Nephron progenitor cell (in vitro differentiated cells): ENCODE data around the gene PRORP.

Source experiments
- DNase-seq: peaks from one replicate; pipeline ENCODE4 v3.0.0; 2021
- H3K27ac Mint-ChIP-seq: 2 replicates; pipeline ENCODE4 v1.8.0; 2021; ENCODE audit warnings: mild to moderate bottlenecking, moderate library complexity, mixed read lengths
- H3K27me3 Mint-ChIP-seq: 2 replicates; pipeline ENCODE4 v1.8.0; 2021; ENCODE audit warnings: mild to moderate bottlenecking, low read depth, mixed read lengths; ENCODE audit not compliant: poor library complexity
- H3K36me3 Mint-ChIP-seq: 2 replicates; pipeline ENCODE4 v1.8.0; 2021; ENCODE audit warnings: low read depth, mixed read lengths
- H3K4me1 Mint-ChIP-seq: 2 replicates; pipeline ENCODE4 v1.8.0; 2021; ENCODE audit warnings: mixed read lengths
- H3K4me3 Mint-ChIP-seq: 2 replicates; pipeline ENCODE4 v1.8.0; 2021; ENCODE audit warnings: mild to moderate bottlenecking, moderate library complexity, mixed read lengths
- H3K9me3 Mint-ChIP-seq: 2 replicates; pipeline ENCODE4 v1.8.0; 2021; ENCODE audit warnings: mild to moderate bottlenecking, moderate library complexity, mixed read lengths
- TF ChIP-seq, protein P1 (sequence below): fragments of 200-600 bp; sonication (generic); IDR thresholded peaks from 2 replicates; pipeline ENCODE4 v1.5.0; 2021; ENCODE audit warnings: antibody characterized with exemption

PRORP gene

DNA sequence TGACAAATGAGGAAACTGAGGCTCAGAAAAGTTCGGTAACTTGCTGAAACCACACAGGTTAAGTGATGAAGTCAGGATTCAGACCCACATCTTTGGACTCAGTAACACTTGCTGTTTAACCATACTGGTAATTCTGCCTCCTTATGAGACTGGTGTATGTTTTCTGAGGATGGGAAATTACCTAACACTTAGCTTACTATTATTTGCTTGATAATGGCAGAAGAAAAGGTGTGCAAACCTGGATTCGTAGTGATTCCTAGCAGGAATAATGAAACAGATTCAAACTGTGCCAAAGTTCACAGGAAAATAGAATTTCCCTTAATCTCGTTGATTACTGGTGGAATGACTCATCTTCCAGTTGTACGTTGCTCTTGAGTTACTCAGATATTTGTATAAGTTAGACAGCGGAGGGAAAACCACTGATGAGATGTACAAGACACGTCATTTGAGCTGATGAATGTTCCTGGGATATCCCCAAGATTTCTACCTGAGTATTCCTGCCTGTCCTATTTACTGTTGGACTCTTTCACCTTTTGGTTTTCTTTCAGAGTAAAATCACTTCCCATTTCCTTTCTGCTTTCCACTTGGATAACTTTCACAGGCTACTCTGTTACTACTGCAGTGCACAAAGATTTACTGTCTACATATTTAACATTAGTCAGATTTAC, 37.5 kb downstream of the PRORP start:
- no peak overlapping the region for H3K27ac Mint-ChIP-seq
- H3K4me3 Mint-ChIP-seq: no peak overlapping the region
- DNase-seq: no peak
- peaks cover 14% of the 10 kb centered on the region for H3K4me1 Mint-ChIP-seq
- TF ChIP-seq, protein P1, sequence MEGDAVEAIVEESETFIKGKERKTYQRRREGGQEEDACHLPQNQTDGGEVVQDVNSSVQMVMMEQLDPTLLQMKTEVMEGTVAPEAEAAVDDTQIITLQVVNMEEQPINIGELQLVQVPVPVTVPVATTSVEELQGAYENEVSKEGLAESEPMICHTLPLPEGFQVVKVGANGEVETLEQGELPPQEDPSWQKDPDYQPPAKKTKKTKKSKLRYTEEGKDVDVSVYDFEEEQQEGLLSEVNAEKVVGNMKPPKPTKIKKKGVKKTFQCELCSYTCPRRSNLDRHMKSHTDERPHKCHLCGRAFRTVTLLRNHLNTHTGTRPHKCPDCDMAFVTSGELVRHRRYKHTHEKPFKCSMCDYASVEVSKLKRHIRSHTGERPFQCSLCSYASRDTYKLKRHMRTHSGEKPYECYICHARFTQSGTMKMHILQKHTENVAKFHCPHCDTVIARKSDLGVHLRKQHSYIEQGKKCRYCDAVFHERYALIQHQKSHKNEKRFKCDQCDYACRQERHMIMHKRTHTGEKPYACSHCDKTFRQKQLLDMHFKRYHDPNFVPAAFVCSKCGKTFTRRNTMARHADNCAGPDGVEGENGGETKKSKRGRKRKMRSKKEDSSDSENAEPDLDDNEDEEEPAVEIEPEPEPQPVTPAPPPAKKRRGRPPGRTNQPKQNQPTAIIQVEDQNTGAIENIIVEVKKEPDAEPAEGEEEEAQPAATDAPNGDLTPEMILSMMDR: no peak
- no peaks in the 10 kb centered on the region for H3K9me3 Mint-ChIP-seq
- H3K27me3 Mint-ChIP-seq: peaks cover 4% of the 10 kb centered on the region
- H3K36me3 Mint-ChIP-seq: peaks cover 18% of the 10 kb centered on the region

DNA sequence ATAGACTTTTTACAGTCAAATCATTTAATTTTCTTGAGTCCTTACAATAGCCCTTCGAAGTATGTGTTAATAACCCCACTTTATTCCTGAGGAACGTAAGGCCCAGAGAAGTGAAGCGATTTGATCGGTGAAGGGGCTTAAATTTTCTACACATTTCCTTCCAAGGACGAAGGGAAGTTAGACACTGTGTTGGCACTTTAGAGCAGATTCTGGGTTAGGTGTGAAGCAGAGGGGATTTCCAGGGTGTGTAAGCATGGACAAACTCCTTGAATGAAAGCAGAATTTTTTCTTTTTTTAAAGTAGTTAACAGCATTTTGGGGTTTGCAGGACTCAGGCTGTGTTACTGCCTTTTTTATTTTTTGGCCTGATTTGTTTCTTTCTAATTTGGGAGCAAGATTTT, 38.9 kb downstream of the PRORP start:
- Mint-ChIP-seq H3K4me3 (no peak overlapping the region), H3K36me3 (peaks cover 23% of the 10 kb centered on the region), H3K4me1 (peaks cover 14% of the 10 kb centered on the region), H3K9me3 (no peaks in the 10 kb centered on the region), H3K27ac (no peak overlapping the region), H3K27me3 (peaks cover under 1% of the 10 kb centered on the region)
- TF ChIP-seq, protein P1: no peak
- DNase-seq: no peak

DNA sequence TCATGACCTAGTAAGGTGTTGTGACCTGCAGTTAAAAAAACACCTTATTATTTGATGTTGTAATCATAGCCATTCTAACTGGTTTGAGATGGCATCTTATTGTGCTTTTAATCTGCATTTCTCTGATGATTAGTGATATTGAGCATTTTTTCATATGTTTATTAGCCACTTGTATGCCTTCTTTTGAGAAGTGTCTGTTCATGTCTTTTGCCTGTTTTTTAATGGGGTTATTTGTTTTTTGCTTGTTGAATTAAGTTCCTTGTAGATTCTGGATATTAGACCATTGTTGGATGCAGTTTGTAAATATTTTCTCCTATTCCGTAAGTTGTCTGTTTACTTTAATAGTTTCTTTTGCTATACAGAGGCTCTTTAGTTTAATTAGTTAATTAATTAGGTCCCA, 41.0 kb downstream of the PRORP start:
- DNase-seq: no peak
- Mint-ChIP-seq H3K27ac (no peak overlapping the region), H3K36me3 (peaks cover 35% of the 10 kb centered on the region), H3K4me1 (peaks cover 14% of the 10 kb centered on the region), H3K9me3 (no peaks in the 10 kb centered on the region), H3K4me3 (no peak overlapping the region), H3K27me3 (no peaks in the 10 kb centered on the region)
- TF ChIP-seq, protein P1: no peak

DNA sequence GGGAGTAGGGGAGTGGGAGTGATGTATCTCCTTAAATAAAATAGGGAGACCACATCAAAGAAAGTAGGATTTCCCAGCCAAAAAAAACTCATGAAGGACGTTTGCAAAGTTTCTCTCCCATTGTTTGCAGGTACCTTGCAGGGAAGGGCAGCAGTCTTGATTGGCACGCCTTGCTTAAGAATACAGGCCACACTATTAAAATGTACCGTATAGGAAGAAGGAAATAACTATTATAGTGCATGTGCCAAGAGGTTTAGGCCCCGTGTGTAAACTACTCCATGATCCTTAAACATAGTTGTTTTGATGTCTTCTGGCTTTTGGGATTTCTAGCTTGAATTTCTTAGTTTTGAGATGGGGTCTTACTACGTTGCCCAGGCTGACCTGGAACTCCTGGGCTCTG, 42.5 kb downstream of the PRORP start:
- Mint-ChIP-seq H3K36me3 (peaks cover 42% of the 10 kb centered on the region), H3K4me1 (peaks cover 6% of the 10 kb centered on the region), H3K27ac (no peak overlapping the region), H3K27me3 (no peaks in the 10 kb centered on the region), H3K4me3 (no peak overlapping the region), H3K9me3 (peaks cover 6% of the 10 kb centered on the region)
- no peak for DNase-seq
- TF ChIP-seq, protein P1: no peak

DNA sequence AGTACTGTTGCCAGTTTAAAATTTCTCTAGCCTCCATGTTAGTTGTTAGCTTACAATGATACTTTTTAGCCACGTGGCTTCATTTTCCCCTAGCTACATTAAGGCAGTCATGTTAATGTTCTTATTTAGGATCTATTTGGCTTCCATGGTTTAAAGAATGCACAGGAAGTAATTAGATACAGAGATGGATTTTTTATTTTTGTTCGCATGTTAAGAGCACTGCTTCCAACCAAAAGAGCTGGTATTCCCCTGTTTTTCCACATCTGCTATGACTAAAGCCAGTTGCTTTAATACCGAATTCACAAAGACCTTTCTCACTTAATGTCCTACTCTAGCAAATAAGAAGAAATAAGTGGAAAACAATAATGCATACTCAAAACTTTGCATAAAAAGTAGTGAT, 45.1 kb downstream of the PRORP start:
- no peak overlapping the region for H3K27ac Mint-ChIP-seq
- H3K4me1 Mint-ChIP-seq: no peaks in the 10 kb centered on the region
- H3K9me3 Mint-ChIP-seq: peaks cover 6% of the 10 kb centered on the region
- H3K27me3 Mint-ChIP-seq: no peaks in the 10 kb centered on the region
- TF ChIP-seq, protein P1: no peak
- DNase-seq: no peak
- no peak overlapping the region for H3K4me3 Mint-ChIP-seq
- peaks cover 64% of the 10 kb centered on the region for H3K36me3 Mint-ChIP-seq
